CD4-positive, CD25-positive, alpha-beta regulatory T cell (primary cell): ENCODE measurements around the gene POMT2. TPM values are rescaled to one million over a fixed set of nuclear protein-coding genes. Genes with fewer than 3 reads are reported as not detected.

ENCODE experiments used
- ATAC-seq, 2 donors: fragments of 150-1000 bp; cut with Tn5 transposase; one replicate each; pipeline ENCODE4 v1.10.0; 2021; ENCODE audit warnings: low read depth in 2 of 2, moderate number of reproducible peaks in 2 of 2, moderate library complexity in 1 of 2
- DNase-seq, 3 donors: peaks; one replicate each; pipeline versions ENCODE4 v3.0.0 to v3.0.0-alpha.2; 2012 to 2022; ENCODE audit warnings: mixed read lengths in 1 of 3
- H3K27ac ChIP-seq: one replicate; pipeline ENCODE4 v1.7.0; 2013; ENCODE audit warnings: mild to moderate bottlenecking, low read length; ENCODE audit not compliant: insufficient read depth, poor library complexity, severe bottlenecking
- H3K27me3 ChIP-seq: one replicate; pipeline ENCODE4 v1.7.0; 2013; ENCODE audit warnings: low read length; ENCODE audit not compliant: control insufficient read depth, insufficient read depth
- H3K36me3 ChIP-seq: one replicate; pipeline ENCODE4 v1.7.0; 2013; ENCODE audit warnings: mild to moderate bottlenecking, low read length, moderate library complexity; ENCODE audit not compliant: control insufficient read depth, insufficient read depth
- H3K4me1 ChIP-seq: 2 replicates; pipeline ENCODE4 v1.7.0; 2013; ENCODE audit warnings: mild to moderate bottlenecking, low read length; ENCODE audit not compliant: insufficient read depth, control insufficient read depth, poor library complexity, severe bottlenecking
- H3K4me3 ChIP-seq: one replicate; pipeline ENCODE4 v1.7.0; 2013; ENCODE audit warnings: low read depth, mild to moderate bottlenecking, low read length, moderate library complexity
- H3K9me3 ChIP-seq, 2 experiments: 1 replicate in 1 of 2; 2 replicates in 1 of 2; pipeline ENCODE4 v1.7.0; 2013; ENCODE audit warnings: low read length in 2 of 2, mild to moderate bottlenecking in 1 of 2, moderate library complexity in 1 of 2; ENCODE audit not compliant: control insufficient read depth in 2 of 2
- H3K27ac Mint-ChIP-seq, 3 donors: one replicate each; pipeline ENCODE4 v1.8.0; 2020 to 2022; ENCODE audit warnings: mild to moderate bottlenecking in 3 of 3, mixed read lengths in 3 of 3, moderate library complexity in 2 of 3
- H3K27me3 Mint-ChIP-seq: one replicate; pipeline ENCODE4 v1.8.0; 2022; ENCODE audit warnings: mild to moderate bottlenecking, mixed read lengths
- H3K36me3 Mint-ChIP-seq: one replicate; pipeline ENCODE4 v1.8.0; 2020; ENCODE audit warnings: mixed read lengths
- H3K4me1 Mint-ChIP-seq, 4 donors: one replicate each; pipeline ENCODE4 v1.8.0; 2020 to 2022; ENCODE audit warnings: mixed read lengths in 4 of 4, mild to moderate bottlenecking in 1 of 4
- H3K4me3 Mint-ChIP-seq, 4 donors: one replicate each; pipeline ENCODE4 v1.8.0; 2020 to 2022; ENCODE audit warnings: mild to moderate bottlenecking in 4 of 4, mixed read lengths in 4 of 4, moderate library complexity in 3 of 4
- H3K9me3 Mint-ChIP-seq, 7 donors: one replicate each; pipeline ENCODE4 v1.8.0; 2020 to 2022; ENCODE audit warnings: mixed read lengths in 7 of 7, mild to moderate bottlenecking in 3 of 7, moderate library complexity in 2 of 7
- polyA plus RNA-seq, 4 donors: library from polyadenylated mRNA; unstranded; fragments of 300-500 nt; fragmentation: Illumina TruSeq; gene quantifications; one replicate each; pipeline ENCODE4 v1.2.3, GENCODE V29; 2021
- total RNA-seq: library from RNA; stranded (reverse); gene quantifications from one replicate; pipeline ENCODE4 v1.2.3, GENCODE V29; 2022

POMT2 gene
- total and polyA plus RNA-seq, 5 donors from 2014 or later, result 0.53 to 11.3 (median 1.9) TPM

DNA sequence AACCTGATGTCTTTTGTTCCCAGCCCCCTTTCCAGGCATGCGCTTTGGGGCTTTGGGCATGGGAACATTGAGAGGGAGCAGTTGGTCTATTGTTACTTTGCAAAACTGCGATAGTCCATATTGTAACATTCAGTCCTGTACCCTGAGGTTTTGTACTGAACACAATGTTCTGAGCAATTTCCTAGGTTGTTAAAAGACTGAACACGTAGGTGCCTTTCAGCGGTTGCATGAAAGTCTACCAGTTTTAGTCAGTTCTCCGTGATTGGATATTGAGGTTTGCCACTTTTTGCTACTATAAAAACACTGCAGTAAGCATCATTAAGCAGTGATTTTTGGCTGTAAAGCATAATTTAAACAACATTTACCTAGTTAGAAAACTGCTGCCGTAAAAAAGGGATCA lies 69.8 kb downstream of the POMT2 start:
- Histone ChIP-seq H3K27me3 (no peaks in the 10 kb centered on the region), H3K27ac (no peak overlapping the region), H3K36me3 (no peaks in the 10 kb centered on the region), H3K9me3 (no peaks in the 10 kb centered on the region), H3K4me3 (no peak overlapping the region), H3K4me1 (no peaks in the 10 kb centered on the region)
- Mint-ChIP-seq H3K4me1 (no peaks in the 10 kb centered on the region), H3K9me3 (peaks cover 0 to 2% (median 0%) of the 10 kb centered on the region in 7 donors), H3K4me3 (no peak overlapping the region), H3K27me3 (peaks cover 11% of the 10 kb centered on the region), H3K27ac (no peak overlapping the region), H3K36me3 (no peaks in the 10 kb centered on the region)
- no peak for DNase-seq
- no peak for ATAC-seq

DNA sequence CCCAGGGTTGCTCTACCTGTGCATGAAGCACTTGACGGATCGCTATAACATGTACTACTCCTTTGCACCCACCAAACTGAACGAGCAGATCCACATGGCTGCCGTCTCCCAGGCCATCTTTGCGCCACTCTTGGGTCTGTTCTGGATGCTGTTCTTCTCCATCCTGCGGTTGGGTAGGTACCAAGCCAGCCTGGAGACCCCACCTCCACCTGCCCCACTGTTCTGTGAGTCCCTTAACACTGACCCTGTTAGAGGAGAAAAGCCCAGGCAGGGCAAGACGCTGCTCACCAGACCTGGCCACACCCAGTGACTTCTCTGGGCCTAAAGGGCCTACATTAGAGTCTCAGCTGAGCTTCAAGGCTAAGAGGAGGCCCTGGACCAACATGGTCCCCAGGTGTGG lies 71.4 kb downstream of the POMT2 start:
- no peak for ATAC-seq
- Histone ChIP-seq H3K27me3 (no peaks in the 10 kb centered on the region), H3K36me3 (no peaks in the 10 kb centered on the region), H3K4me3 (no peak overlapping the region), H3K4me1 (no peaks in the 10 kb centered on the region), H3K27ac (no peak overlapping the region), H3K9me3 (no peaks in the 10 kb centered on the region)
- Mint-ChIP-seq H3K4me3 (no peak overlapping the region), H3K27ac (no peak overlapping the region), H3K4me1 (no peaks in the 10 kb centered on the region), H3K36me3 (no peaks in the 10 kb centered on the region), H3K9me3 (peaks cover 0 to 3% (median 0%) of the 10 kb centered on the region in 7 donors), H3K27me3 (peaks cover 11% of the 10 kb centered on the region)
- DNase-seq, result no peak

DNA sequence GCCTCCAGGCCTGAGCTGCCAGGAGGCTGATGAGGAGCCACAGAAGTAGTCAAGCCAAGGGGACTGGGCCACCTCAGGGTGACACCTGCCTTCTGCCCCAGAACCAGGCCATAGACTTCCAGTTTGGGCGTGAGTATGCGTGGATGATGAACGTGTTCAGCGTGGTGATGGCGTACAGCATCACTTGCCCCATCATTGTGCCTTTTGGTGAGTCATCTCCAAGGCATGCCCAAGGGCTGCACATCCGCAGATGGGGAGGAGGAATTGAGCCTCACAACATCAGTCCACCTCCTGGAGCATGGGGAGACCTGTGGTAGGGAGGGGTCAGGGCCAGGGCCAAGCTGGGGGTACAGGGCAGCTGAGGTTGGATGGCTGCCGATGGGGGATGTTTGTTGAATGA lies 72.0 kb downstream of the POMT2 start:
- Histone ChIP-seq H3K9me3 (no peaks in the 10 kb centered on the region), H3K4me1 (no peaks in the 10 kb centered on the region), H3K27ac (no peak overlapping the region), H3K4me3 (no peak overlapping the region), H3K27me3 (no peaks in the 10 kb centered on the region), H3K36me3 (no peaks in the 10 kb centered on the region)
- no peaks in the 10 kb centered on the region for H3K4me1 Mint-ChIP-seq
- ATAC-seq (no peak), DNase-seq (no peak)
- H3K27ac Mint-ChIP-seq, result no peak overlapping the region
- peaks cover 0 to 3% (median 0%) of the 10 kb centered on the region in 7 donors for H3K9me3 Mint-ChIP-seq
- H3K27me3 Mint-ChIP-seq, result peaks cover 11% of the 10 kb centered on the region
- no peak overlapping the region for H3K4me3 Mint-ChIP-seq
- no peaks in the 10 kb centered on the region for H3K36me3 Mint-ChIP-seq

DNA sequence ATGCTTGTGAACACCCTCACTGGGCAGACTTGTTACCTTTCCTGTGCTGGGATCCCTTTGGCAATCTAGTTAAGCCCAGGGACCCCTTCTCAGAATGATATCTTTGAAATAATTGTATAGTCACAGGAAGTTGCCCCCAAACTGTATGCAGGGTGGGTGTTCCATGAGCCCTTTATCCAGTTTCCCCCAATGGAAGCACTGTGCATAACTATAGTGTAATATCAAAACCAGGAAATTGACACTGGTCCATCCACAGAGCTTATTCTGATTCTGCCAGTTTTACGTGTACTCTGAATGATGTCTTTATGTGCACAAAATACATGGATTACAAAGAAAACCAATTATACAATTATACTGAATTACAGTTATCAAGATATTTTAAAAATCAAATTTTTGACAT lies 73.9 kb downstream of the POMT2 start:
- no peak overlapping the region for H3K4me3 ChIP-seq

DNA sequence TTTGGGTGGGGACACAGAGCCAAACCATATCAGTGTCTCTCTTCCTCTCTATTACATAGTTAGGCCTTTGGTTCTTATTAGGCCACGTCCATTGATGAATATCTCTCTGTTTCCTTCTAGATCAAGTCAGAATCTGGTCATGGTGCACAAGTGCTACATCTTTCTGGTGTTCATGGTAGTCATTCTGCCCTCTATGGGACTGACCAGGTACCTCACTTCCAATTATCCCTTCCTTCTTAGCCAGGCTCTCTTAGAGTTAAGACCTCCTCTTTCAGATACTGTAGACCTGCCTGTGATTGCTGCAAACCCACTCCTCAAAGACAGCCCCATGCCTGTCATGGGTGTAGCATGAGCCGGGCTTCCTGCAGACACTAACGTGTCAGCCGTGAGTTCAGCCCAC lies 74.9 kb downstream of the POMT2 start:
- Histone ChIP-seq H3K27me3 (no peaks in the 10 kb centered on the region), H3K9me3 (no peaks in the 10 kb centered on the region), H3K36me3 (no peaks in the 10 kb centered on the region), H3K27ac (no peak overlapping the region), H3K4me1 (no peaks in the 10 kb centered on the region), H3K4me3 (no peak overlapping the region)
- Mint-ChIP-seq H3K36me3 (no peaks in the 10 kb centered on the region), H3K27ac (no peak overlapping the region), H3K4me1 (no peaks in the 10 kb centered on the region), H3K27me3 (peaks cover 11% of the 10 kb centered on the region), H3K9me3 (peaks cover 0 to 3% (median 0%) of the 10 kb centered on the region in 7 donors), H3K4me3 (no peak overlapping the region)
- ATAC-seq, result no peak
- no peak for DNase-seq

More for the DNA sequence above, 73.9 kb downstream of the POMT2 start:
- ATAC-seq (no peak), DNase-seq (no peak)
- Mint-ChIP-seq H3K36me3 (no peaks in the 10 kb centered on the region), H3K9me3 (peaks cover 0 to 3% (median 0%) of the 10 kb centered on the region in 7 donors), H3K4me1 (no peaks in the 10 kb centered on the region), H3K27me3 (peaks cover 11% of the 10 kb centered on the region), H3K27ac (no peak overlapping the region), H3K4me3 (no peak overlapping the region)
- Histone ChIP-seq H3K9me3 (no peaks in the 10 kb centered on the region), H3K4me1 (no peaks in the 10 kb centered on the region), H3K36me3 (no peaks in the 10 kb centered on the region), H3K27ac (no peak overlapping the region), H3K27me3 (no peaks in the 10 kb centered on the region)

DNA sequence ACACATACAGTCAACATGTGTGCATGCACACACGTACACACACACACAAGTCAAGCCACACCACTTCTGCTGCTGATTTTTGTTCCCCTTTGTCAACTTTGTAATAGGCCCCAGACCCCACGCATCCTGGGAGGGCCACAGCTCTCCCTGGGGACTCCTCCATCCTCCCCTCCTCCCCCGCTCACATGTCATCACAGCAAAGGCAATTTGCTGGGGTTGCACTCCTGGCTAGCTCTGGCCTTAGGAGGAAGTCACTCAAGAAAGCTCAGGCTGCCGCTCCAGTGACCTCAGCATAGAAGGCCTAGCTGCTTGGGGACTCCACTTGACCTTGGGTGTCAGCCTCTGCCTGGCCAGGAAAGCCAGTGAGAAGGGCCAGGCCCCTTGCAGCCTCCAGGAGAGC lies 76.8 kb downstream of the POMT2 start:
- peaks cover 13% of the 10 kb centered on the region for H3K27me3 Mint-ChIP-seq
- Histone ChIP-seq H3K9me3 (no peaks in the 10 kb centered on the region), H3K27me3 (no peaks in the 10 kb centered on the region), H3K4me3 (no peak overlapping the region), H3K4me1 (no peaks in the 10 kb centered on the region), H3K27ac (no peak overlapping the region), H3K36me3 (no peaks in the 10 kb centered on the region)
- no peak overlapping the region for H3K27ac Mint-ChIP-seq
- no peaks in the 10 kb centered on the region for H3K4me1 Mint-ChIP-seq
- H3K4me3 Mint-ChIP-seq, result no peak overlapping the region
- ATAC-seq (no peak), DNase-seq (no peak)
- no peaks in the 10 kb centered on the region for H3K36me3 Mint-ChIP-seq
- peaks cover 0 to 3% (median 0%) of the 10 kb centered on the region in 7 donors for H3K9me3 Mint-ChIP-seq

DNA sequence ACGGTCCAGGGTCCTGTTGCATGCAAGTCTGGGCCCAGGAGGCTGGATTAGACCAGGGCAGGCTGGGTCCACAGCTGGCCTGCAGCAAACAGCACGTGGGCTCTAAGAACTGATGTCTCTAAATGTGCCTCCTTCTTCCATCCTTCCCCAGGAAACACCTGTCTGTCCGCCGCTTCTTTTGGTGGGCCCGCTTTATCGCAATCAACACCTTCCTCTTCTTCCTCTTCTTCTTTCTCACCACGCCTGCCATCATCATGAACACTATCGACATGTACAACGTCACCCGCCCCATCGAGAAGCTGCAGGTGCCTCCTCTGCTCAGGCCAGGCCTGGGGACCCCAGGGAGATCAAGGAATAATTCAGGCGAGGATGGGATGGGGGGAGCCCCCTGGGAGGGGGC lies 77.9 kb downstream of the POMT2 start:
- H3K27ac ChIP-seq, result no peak overlapping the region
- H3K4me1 ChIP-seq, result no peaks in the 10 kb centered on the region
- no peak for DNase-seq
- no peak overlapping the region for H3K4me3 ChIP-seq
- no peaks in the 10 kb centered on the region for H3K27me3 ChIP-seq
- peaks cover 7% of the 10 kb centered on the region for H3K27me3 Mint-ChIP-seq
- no peak overlapping the region for H3K27ac Mint-ChIP-seq
- no peak overlapping the region for H3K4me3 Mint-ChIP-seq
- H3K9me3 Mint-ChIP-seq, result peaks cover 0 to 3% (median 0%) of the 10 kb centered on the region in 7 donors
- ATAC-seq, result no peak
- H3K9me3 ChIP-seq, result no peaks in the 10 kb centered on the region
- H3K4me1 Mint-ChIP-seq, result no peaks in the 10 kb centered on the region
- H3K36me3 Mint-ChIP-seq, result no peaks in the 10 kb centered on the region
- H3K36me3 ChIP-seq, result no peaks in the 10 kb centered on the region

DNA sequence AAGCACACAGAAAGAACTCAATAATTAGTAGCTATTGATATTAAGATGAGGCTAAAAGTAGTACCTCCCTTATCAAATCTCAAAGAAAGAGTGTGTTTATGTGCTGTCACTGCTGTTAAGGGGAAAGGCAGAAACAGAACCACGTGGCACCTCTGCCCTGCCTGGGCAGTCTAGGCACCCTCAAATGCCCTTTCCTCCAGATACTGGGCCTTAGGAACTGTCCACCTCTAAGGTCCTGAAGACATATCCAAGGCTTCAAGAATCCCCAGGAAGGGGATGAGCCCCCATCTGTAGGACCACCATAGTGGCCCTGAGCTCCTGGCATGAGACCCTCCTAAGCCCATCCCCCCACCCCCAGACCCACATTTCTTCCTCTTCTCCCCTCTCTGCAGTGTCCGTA lies 78.7 kb downstream of the POMT2 start:
- ATAC-seq, result no peak

More for the DNA sequence above, 78.7 kb downstream of the POMT2 start:
- H3K9me3 Mint-ChIP-seq, result peaks cover 0 to 3% (median 0%) of the 10 kb centered on the region in 7 donors
- Histone ChIP-seq H3K36me3 (no peaks in the 10 kb centered on the region), H3K4me3 (no peak overlapping the region), H3K27ac (no peak overlapping the region), H3K27me3 (no peaks in the 10 kb centered on the region), H3K9me3 (no peaks in the 10 kb centered on the region), H3K4me1 (no peaks in the 10 kb centered on the region)
- DNase-seq, result no peak
- H3K36me3 Mint-ChIP-seq, result no peaks in the 10 kb centered on the region
- H3K27ac Mint-ChIP-seq, result no peak overlapping the region
- peaks cover 7% of the 10 kb centered on the region for H3K27me3 Mint-ChIP-seq
- H3K4me1 Mint-ChIP-seq, result no peaks in the 10 kb centered on the region
- no peak overlapping the region for H3K4me3 Mint-ChIP-seq
